SKM-1 (cell line): ENCODE measurements around the gene GREB1.
"Not testable (repeated sequence)": the region's sequence is repeated elsewhere in the genome, so short reads cannot be mapped to it uniquely, and the experiment has no call there.

Experiments
- DNase-seq: peaks from one replicate; lab custom pipeline; 2025; ENCODE audit not compliant: unreplicated experiment; lab: John Stamatoyannopoulos, UW

The GREB1 gene

GRCh38 chr2:11659851-11660250 is 126.0 kb downstream of the GREB1 start:
- no peak for DNase-seq

DNA sequence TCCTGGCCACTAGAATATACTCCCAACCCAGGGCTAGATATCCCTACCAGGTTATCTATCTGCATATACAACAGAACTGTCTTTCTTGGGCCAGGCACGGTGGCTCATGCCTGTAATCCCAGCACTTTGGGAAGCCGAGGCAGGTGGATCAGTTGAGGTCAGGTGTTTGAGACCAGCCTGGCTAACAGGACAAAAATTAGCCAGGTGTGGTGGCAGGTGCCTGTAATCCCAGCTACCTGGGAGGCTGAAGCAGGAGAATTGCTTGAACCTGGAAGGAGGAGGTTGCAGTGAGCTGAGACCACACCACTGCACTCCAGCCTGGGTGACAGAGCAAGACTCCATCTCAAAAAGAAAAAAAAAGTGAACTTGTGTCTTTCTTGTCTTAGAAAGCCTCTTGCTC is 126.6 kb downstream of the GREB1 start:
- not testable (repeated sequence) for DNase-seq

DNA sequence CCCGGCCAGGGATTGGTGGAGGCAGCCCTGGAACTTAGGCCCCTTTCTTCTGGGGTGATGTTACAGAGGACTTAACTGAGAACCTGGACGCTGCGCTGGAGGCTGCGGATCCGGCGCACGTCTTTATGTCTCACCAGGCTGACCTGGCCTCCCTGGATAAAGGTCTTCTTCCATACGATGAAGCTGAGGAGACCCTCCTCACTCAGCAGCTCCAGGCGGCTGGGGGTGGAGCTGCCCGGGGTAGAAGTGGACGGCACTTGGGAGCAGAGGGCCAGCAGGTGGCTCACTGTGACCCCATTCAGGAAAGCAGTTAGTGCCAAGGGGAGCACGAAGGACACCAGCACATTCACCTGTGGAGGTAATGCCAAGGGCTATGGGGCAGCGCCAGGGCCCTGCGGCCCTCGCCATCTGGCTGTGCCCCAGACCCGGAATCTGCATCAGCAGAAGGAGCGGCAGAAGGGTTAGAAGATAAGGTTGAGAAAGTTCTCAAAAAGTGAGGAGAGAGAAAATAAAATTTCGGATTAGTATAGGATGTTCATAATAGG is 128.1 kb downstream of the GREB1 start:
- DNase-seq, result no peak

DNA sequence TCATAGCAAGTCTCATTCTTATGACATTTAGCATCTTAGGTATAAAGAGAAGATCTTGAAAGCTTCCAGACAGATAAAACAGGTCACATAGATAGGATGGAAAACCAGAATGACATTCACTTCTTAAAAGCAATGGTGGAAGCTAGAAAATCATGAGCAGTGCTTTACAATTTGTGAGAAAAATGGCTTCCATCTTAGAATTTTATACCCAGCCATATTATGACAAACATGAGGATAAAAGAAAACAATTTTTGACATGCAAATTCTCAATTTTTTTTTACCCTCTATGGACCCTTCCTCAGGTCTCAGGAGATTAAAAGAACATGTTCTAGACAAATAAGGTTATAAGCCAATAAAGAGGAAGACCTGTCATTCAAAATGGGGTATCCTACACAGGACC is 129.0 kb downstream of the GREB1 start:
- DNase-seq, result no peak

DNA sequence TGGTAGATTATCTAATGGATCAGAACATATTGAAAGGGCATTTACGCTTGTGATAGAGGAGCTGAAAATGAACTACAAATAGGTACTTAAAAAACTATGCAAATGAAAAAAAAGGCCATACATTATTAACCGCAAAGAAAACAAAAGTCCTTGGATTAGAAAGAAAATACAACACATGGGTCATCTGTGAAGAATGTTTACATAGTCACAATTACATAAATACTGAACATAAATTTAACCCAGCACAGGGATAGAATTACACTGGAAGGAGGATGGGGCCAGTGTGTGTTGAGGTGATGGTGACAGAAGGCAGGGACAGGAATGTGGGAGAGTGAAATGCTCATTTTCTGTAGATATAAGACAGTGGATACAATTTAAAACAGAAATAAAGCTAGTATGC is 129.6 kb downstream of the GREB1 start:
- DNase-seq, result no peak

DNA sequence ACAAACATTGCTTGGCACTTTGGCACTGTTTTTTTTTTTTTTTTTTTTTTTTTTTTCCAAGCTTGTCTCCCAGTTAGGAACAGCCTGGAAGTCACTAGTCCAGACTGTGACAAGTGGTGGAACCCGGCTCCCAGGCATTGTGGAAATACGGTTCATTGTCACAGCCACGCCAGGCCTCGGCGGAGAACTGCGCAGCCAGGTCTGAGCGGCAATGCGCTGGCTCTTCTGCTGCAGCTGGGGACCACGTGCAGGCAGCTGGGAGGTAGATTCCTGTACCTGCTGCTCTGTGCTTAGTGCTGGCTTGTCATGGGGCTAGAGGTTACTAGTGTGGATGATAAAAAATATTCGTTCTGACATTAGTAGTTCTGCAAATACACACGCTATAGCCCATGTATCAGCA is 131.2 kb downstream of the GREB1 start:
- DNase-seq, result no peak

GRCh38 chr2:11665510-11666362 is 131.9 kb downstream of the GREB1 start:
- DNase-seq, result no peak

DNA sequence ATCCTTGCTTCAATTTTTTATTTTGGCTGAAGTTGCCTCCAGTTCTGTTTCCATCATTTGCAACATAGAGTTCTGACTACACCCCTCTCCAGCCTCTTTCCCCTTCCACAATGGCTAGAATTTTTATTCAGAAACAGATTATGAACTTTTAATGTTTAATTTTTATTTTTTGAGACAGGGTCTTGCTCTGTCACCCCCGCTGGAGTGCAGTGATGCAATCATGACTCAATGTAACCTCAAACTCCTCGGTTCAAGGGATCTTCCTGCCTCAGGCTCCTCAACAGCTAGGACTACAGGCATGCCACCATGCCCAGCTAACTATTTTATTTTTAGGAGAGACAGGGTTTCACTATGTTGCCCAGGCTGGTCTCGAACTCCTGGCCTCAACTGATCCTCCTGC is 133.3 kb downstream of the GREB1 start:
- no peak for DNase-seq

GRCh38 chr2:11667866-11668637 is 134.2 kb downstream of the GREB1 start:
- DNase-seq, result no peak

DNA sequence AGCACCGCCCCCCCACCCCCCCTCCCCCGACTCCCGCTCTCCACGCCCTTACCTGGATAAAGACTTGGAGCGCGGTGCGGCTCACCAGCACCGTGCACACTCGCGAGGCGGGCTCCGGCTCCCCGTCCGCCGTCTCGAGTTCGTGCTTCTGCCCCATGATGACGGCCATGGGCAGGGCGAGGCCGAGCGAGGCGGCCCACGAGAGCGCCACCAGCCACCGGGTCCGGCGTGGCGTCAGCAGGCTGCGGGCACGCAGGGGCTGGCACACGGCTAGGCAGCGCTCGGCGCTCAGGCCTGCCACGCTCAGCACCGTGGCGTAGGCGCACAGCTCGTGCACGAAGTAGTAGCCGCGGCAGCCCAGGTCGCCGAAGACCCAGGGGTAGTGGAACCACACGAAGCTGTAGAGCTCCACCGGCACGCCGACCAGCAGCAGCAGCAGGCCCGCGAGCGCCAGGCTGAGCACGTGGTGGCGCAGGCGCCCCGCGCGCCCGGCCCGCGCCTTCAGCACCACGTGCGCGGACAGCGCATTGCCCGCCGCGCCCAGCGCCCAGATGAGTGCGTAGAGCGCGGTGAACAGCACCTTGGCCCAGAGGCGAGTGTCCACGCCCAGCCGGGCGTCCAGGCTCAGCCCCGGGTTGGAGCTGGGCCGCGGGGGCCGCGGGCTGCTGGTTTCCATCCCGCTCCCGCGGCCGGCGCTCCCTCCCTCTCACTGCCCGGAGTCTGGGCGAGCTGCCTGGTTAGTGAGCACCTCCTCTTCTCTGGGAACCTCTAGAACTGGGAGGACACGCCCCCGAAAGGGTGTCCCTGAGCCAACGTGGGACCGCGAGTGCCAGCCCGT is 135.8 kb downstream of the GREB1 start, which contains the start of gene NTSR2:
Gene NTSR2 (minus strand): TSS at position 742 of the 838 bp plus-strand sequence. CDS start 66 bp downstream, at position 676.
- DNase-seq, result no peak

GRCh38 chr2:11672407-11672806 is 138.6 kb downstream of the GREB1 start:
- DNase-seq, result no peak

- DNase-seq, result no peak
These were observed 141.1 kb downstream of the GREB1 start for GRCh38 chr2:11674983-11675382.

DNA sequence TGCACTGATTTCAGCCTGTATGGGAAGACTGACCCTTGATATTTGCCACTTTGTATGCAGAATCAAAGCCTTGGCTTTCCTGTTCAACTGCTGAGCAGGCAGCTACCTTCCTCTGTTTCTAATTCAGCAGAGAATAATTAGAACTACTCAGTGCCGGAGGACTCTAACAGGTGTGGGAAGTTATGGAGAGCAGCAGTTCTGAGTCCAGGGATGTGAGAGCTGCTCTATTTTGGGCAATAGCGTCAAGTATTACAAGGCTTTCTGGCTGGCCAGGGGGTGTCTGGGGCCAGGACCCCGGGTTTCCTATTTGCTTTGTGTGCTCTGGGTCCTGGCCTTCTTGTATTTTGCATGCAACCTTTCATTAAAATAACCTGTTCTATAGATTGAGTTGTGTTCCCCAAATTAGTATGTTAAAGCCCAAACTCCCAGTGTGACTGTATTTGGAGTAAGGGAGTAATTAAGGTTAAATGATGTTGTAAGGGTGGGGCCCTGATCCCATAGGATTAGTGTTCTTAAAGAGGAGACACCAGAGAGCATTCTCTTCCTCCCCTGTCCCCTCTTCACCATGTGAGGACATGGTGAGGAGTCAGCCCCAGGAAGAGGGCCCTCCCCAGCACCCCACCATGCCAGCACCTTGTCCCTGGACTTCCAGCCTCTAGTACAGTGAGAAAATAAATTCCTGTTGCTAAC is 141.7 kb downstream of the GREB1 start:
- DNase-seq, result no peak

GRCh38 chr2:11676640-11677039 is 142.8 kb downstream of the GREB1 start:
- no peak for DNase-seq

GRCh38 chr2:11677136-11678055 is 143.6 kb downstream of the GREB1 start:
- DNase-seq, result no peak

DNA sequence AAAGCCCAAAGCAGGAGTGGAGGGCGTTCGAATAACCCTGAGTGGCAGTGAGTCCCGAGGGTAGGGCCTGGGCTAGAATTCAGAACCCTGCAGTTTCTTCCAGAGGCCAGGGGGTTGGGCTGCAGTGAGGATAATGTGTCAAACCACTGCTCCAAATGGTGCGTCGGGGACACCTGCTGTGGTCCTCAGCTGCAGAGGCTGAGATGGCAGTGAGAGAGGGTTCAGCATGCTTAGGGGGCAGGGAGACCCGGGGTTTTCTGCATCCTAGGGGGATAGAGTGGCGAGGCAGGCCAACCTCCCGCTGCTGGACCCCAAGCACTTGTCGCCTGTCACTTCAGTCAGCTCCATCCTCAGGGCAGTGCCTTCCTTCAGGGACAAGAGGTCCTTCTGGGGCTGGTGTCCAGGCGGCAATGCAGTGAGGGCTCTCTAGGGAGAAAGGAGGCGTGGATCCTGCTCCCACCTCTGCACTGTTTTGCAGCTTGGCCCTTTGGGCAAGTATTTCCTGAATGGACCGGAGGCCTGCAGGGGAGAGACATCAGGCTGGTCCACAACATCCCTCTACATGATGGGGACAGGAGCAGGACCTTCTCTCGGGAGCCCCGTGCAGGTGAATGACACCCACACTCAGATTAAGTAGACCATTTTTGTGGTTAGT is 144.6 kb downstream of the GREB1 start:
- DNase-seq, result no peak

DNA sequence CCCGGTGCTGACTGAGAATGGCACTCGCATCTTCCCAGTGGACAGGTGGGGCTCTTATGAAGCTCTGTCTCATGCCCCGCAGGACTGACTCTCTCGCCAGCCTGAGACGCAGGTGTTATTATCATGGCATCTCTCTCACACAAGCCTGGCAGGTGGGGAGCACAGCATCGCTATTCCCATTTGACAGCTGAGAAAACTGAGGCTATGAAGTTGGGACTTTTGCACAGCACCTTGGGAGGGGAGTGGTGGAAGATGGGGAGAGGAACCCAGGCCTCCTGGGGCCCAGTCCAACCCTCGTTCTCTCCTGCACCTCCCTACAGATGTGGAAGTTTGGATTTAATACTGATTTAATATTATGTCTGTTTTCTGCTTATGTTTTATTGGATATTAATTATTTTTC is 145.2 kb downstream of the GREB1 start:
- DNase-seq, result no peak

- no peak for DNase-seq
These were observed 145.8 kb downstream of the GREB1 start for GRCh38 chr2:11679486-11680181.
